ENCODE data around the gene OLA1.
A peak's percentile ranks its signal among the peaks of the same experiment; 100 is the strongest.

Gene OLA1

DNA sequence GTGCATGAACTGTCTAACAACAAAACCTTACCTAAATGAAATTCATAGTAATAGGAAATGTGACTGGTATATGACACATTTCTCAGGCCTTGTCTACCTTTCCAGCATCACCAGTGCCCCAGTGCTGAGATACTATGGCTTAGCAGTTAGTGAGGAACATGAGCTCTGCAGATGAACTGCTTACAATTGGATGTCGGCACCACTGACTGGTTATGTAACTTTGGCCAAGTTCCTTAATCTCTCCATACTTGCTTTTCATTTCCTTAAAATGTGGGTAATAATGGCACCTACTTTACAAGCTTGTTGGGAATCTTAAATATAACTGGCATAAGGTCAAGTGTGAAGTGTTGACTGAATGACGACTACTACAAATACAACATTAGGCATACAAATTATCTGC, 136.3 kb downstream of the OLA1 start:
- peak in 1 of 2 donors; percentile 2 for DNase-seq

DNA sequence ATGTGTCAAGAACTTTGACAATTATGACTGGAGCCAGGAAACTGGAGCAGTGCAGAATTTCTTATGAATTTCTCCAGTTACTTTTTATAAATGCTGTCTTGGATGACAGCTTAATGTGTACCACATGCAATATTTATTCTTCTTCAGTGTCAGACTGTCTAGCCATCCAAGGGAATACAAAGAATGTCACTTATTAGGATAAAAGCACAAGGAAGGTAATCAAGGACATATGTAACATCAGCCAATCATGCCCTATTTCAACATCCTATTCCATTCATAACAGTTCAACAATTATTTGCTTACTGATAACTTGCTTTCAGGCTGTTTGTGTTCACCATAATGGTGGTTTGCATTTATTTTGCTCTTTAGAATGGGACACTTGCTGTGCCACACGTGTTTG, 139.8 kb downstream of the OLA1 start:
- DNase-seq, result no peak

DNA sequence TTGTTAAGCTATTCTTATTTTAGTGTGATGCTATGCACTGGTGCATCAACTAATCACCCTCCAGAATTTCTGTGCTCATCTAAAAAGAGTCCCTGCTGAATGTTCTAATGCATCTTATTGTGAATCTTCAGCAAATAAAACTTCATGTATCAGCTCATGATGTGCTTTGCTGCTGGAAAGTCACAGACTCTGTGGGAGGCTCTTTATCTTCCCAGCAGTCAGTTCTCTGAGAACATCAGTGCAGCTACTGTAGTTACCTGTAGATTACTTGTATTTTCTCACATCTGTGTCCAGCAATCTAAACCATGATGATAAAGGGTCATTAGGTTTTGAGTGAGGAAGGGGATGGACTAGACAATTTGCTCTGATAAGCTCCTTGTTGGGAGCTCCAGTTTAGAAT, 141.6 kb downstream of the OLA1 start:
- no peak for DNase-seq

DNA sequence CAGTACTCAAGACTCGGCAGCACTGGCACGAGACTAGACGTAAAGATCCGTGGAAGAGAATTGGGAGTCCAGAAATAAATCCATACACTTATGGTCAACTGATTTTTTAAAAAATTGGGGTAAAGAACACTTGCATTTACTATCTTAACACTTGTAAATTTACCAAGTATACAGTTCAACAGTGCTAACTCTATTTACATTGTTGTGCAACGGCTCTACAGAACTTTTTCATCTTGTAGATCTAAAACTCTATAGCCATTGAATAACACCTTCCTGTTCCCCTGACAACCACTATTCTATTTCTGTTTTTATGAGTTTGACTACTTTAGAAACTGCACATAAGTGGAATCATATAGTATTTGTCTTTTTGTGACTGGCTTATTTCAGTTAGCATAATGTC, 153.8 kb downstream of the OLA1 start:
- no peak for DNase-seq

DNA sequence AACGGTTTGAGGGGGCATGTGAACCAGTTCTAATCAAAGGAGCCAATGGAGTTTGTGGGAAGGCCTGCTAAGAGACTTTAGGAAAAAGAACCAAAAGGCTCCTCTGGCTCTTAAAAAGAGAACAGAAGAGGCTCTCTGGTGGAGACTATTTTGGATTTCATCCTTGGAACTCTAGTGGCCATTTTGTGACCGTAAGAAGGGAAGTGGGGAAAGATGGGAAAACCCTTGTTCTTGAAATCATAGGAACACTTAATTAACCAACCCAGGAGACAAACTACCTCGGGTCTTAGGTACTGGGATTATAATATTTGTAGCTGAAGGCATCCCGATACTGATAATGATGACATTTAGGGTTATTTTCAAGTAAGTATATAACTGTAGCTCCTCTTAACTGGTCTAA, 157.9 kb downstream of the OLA1 start:
- DNase-seq, result no peak

DNA sequence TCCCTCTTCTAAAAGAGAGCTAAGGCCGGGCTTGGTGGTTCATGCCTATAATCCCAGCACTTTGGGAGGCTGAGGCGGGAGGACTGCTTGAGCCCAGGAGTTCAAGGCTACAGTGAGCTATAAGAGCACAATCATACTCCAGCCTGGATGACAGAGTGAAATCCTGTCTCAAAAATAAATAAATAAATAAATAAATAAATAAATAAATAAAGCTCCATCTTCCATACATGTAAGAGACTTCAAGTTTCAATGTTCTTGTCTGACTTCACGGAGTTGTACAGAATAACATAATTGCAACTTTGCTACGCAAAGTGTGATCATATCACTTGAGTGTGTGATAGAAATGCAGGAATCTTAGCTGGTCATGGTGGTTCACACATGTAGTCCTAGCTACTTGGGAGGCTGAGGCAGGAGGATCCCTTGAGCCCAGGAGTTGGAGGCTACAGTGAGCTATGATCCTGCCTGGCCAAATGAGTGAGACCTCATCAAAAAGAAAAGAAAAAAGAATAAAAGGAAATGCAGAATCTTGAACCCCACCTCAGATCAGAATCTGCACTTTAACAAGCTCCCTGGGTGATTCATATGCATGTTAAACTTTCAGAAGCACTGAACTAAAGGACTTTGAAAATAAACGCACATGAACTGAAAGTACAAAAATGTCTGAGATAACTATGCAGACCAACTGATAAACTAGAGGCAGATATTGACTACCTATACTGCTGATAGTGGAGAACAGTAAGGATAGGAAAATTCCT, 159.4 kb downstream of the OLA1 start:
- no peak for DNase-seq

DNA sequence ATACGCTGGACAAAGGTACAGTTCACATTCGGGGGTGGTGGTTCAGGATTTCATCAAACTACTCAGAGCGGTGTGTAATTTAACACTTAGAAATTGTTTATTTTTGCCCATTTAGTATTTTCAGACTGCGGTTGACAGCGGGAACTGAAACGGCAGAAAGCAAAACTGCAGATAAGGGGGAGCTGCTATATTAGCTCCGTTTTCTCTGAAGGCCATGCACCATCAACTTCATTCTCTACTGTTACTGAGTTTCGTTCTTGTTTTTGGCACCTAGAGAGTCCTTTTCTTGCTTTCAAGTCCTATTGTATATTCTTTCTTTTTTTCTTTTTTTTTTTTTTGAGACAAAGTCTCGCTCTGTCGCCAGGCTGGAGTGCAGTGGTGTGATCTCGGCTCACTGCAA, 161.6 kb downstream of the OLA1 start:
- no peak for DNase-seq

DNA sequence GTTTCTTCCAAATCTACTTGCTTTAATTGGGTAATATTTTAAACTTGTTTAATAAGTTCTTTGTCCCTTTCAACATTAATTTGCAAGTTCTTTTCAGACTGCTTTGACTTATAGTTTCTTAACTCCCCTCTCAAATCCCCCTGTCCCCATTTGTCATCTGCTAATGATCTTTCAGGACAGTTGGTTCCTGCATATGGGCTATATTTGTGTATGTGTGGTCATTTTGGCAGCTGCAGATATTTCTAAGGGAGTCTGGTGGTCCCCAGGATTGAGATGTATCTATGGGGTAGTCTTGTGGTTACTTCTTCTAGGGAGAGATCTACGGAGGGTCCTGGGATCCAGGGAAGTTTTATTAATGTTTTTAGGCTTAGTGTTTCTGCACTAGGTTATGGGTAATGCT, 162.6 kb downstream of the OLA1 start:
- no peak for DNase-seq

DNA sequence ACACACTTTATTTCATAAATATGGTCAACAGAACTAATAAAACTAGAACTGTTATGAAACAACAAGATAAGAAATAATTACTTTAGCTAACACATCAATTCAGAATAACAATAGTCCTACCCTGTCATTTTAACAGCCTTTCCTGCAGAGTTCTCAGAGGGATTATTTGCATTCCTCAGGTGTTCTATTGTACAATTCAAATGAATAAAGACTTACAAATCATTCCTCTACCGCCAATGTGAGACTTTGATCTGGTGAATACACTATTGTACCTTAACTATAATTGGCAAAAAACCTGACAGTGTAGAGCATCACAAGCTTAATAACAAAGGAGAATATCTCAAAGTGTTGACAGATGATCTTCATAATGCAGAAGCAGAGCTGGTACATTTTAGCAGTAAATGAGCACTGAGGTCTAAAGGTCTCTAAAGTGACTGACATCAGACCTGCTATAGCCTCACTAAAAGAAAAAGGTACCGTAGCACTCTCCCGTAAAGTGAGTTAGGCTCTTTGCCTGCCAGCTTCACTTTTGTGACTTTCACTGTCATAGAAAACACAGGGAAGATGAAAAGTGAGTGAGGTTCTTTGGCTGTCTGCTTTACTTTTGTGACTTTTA, 164.4 kb downstream of the OLA1 start:
- DNase-seq, result no peak

DNA sequence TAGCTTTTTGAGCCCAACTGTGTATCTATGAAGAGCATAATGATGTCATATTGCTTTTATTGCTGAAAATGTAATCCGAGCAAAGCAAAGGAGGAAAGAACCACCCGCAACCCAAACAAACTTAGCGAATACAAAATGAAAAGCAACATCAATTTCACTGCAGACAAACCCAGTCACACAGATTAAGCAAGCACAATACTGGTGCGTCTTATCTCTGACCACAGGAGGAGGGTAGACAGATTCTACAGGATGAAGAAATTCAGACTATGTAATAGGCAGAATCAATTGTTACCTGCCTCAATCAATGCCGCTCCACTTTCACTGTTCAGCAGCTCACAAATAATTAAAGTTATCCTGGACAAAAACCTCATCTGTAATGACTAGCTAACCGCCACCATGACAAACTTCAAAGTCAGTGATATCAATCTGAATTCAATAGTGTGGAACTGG, 167.6 kb downstream of the OLA1 start:
- no peak for DNase-seq

DNA sequence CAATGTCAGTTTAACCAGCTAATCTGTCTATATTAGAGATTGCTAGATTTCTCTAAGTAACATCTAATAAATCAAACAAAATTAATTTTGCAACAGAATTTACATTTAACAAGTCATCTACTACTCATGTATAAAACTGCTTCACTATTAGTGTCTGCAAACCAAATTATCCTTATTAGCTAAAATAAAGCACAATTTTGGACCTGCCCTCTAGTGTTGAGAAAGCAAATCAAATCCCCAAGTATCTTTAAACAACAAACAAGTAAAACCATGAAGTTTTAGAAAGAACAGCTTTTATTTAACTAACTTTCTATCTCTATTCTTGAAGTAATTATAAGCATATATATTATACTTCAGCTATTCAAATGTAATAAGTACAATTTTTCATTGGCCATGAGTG, 170.1 kb downstream of the OLA1 start:
- peak in 1 of 2 donors; percentile 3 for DNase-seq

DNA sequence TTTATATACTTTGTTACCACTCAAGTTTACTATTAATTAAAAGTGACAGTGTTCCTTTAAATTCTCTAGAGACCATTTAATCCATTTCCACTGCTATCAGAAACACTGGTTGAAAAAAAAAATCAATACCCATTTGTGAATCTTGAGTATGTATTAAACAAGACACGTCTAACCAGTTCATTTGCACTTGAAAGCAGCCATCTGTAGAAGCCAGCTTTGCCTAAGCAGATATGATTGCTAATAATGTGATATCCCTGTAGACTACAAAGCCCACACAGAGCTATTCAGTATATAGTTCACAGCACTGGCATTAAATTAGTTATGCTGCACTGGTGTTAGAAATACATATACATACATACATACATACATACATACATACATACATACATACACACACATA, 171.4 kb downstream of the OLA1 start:
- DNase-seq, result no peak

DNA sequence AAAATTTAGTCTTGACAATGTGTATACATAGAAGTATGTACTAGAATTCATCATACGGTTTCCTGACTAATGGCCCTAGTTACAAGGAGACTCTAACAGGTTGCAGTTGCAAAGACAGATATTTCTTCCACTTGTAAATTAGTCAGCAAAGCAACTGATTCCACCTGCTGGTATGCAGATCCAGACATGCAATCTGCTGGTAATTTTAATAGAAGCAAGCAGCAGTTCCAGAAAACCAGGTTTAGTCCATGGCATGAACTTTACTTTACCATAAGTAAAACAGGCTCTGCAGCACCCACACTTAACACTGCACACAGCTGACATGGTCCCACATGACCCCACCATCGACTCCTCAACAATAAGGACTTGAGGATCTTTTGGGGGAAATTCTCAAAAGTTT, 172.3 kb downstream of the OLA1 start:
- DNase-seq, result no peak

DNA sequence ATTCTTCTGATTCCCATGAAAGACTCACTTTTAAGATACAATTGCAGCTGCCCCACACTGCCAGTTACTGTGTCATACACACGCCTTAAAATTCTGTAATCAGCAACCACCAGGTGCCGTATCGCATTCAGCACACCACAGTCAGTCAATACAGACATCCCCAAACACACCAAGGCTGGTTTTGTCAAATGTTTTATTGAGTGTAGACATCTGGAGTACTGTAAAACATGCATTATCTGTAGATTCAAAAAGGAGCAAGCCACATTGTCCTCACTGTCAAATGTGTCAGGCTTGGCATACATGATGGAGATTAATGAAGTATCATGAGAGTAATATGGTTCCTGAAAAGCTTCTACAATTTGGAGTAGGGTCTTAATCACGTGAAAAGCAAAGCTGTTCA, 173.5 kb downstream of the OLA1 start:
- DNase-seq, result no peak

DNA sequence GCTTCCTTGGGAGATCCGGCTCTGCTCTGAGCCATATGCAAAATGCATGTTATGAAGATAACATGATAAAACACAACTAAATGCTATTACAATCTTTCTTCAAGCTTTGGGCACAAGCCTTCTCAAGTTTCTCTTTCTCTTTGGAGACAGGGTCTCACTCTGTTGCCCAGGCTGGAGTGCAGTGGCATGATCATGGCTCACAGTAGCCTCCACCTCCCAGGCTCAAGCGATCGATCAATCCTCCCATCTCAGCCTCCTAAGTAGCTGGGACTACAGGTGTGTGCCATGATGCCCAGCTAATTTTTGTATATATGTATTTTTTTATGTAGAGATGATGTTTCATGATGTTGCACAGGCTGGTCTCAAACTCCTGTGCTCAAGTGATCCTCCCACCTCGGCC, 175.5 kb downstream of the OLA1 start:
- DNase-seq, result no peak

DNA sequence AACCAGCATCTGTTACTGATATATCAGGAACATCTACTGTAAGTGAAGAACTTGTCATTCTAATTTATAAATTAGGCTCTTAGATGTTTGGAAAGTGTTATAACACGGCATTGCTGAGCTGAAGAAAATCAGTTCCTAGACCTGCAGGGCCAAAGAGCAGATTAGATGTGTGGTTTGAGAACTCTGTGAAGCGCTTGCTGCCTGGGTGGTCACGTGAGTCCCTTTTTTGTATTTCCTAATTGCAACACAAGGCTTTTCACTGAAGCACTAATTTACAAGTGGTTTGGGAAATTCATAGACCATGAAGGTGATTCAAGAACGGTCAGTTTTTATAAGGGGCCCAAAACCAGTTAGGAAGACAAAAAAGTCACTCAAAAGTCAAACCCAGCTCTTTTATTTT, 176.3 kb downstream of the OLA1 start:
- no peak for DNase-seq

DNA sequence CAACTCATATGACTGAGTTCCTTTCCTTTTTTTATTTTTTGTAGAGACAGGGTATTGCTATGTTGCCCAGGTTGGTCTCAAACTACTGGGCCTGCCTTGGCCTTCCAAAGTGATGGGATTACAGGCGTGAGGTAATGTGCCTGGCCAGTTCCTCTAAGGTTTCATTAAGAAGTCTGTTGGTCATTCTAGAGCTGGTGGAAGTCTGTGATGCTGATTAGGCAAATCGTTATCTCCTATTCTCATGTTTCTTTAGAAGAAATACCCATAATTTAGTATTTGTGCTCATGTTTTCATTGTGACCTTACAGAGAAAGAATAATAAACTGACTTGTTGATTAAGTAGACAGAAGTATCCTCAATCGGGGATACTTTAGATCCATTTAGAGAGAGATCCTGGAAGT, 177.0 kb downstream of the OLA1 start:
- DNase-seq, result no peak

DNA sequence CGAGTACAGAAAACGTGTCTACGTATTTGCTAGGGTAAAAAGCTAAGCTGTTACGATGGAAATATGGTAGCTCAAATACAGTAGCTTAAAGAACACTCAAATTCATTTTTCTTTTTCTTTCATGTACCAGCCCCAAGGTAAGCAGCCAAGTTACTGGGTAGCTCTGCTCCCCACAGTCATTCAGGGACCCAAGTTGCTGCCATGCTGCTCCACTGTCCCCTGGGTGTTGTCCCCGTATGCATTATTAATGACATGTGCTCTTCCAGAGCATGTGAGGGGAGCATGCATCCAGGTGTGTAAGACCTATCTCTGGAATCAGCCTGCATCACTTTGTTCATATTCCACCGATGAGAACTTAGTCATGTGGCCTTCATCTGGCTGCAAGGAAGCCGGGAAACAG, 178.1 kb downstream of the OLA1 start:
- no peak for DNase-seq

DNA sequence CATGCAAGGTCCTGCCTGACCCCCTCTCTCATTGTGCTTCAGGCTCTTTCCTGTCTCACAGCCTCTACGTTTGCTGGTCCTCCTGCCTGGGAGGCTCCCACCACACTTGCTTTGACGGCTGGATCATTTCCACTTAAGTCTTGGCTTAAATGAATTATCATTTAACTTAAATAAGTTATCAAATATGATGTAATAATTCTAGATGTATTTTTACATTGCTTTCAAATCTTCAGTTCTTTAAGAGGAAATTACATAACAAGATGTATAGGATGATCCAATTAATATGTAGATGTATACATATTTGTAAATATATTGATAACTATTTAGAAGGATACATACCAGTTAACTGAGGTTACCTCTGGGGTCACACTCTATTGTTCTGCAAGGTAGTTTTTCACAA, 180.5 kb downstream of the OLA1 start:
- no peak for DNase-seq

DNA sequence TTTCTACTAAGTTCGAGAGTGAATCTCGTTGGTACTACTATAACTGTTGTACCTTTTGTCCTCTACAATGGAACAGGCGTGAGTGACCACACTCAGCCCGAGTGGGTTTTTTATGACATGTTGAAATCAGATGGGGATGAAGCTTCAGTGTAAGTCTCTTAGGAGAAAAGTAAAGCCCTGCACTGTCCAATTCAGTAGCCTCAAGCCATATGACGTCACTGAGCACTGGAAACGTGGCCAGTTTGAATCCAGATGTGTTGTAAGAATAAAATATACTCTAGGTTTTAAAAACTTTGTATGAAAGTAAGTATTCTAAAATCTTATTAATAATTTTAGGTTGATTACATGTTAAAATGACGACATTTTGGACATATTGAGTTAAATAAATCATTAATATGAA, 181.5 kb downstream of the OLA1 start:
- DNase-seq, result no peak

DNA sequence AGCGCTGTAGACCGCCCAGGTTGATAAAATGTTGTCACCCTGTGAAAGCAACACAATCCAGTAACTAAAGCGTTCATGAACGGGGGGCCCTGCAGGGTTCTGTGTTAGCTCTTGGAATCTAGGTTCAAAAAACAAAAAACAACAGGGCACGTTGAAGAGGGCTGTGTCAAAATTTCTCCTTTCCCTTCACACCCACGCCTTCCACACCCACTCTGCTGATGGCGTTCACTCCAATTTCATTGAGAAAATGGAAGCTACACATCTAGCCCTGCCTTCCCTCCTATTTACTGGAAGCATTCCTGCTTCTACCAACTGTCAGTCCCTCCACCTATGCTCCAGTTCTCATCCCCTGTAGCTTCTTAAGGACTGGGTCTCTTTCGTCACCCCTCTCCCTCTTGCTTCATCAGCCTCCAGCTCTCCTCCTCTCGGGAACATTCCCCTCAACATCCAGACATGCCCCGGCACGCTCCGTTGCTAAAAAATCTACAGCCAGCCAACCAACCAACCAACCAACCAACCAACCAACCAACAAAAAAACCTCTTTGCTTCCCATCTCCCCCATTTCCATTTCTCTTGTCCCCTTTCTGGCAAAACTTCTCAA, 184.7 kb downstream of the OLA1 start:
- DNase-seq, result no peak

DNA sequence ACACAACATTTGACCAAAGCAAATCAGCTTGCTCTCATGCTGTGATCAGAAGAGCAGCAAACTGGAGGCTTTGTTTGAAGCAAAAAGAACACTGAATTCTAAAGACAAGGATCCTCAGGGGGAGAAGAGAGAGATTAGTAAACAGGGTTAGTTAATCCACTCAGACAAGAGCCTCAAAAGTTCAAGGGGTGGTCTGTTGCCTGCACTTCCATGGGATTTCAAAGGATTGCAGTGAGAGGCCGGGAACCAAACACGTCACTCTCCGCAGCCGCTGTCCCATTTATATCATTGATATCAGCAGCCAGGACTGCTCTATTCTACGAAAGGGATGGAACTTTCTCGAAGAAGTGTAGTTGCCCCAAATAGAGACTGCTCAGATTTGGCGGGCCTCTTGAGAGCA, 185.4 kb downstream of the OLA1 start:
- no peak for DNase-seq

DNA sequence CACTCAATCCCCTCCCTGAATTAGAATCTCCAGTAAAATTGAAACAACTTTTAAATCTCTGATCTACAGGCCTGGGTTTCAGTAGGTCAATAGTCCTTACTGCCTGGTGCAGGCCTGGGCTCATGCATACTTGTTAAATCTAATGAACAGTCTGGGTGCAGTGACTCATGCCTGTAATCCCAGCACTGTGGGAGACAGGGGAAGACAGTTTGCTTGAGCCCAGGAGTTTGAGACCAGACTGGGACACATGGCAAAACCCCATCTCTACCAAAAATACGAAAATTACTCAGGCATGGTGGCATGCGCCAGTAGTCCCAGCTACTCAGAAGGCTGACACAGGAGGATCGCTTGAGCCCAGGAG, 188.5 kb downstream of the OLA1 start:
- no peak for DNase-seq

DNA sequence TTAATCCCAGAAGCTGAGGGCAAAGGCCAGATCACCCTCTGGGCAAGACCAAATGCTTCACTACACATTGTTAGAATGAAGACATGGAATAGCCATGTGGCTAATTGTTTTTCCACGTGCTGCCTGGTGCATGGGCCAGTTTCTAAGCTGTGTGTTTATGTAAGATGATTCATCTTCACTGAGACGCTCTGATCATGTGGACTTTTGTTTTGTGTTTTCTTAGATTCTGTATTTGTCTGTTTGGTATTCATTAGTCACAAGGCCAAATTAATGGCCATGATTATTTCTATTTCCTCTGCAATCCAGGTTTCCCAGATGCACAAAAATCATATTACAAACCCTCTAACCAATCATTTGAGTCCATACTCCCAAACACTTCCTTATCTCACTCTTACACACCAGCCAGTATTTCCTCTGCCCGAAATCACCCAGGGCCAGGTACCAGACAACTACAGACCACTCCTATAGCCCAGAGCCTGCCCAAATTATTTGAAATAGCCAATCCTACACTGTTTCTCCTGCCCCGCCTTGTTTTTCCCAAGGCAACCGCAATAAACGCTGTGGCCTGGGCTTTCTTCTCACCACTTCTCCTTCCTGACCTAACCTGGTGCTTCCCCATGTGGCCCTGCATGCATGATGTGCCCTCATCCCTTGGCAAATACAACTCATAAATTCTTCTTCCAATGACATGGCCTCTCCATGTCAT, 189.0 kb downstream of the OLA1 start:
- peak; percentile 6 to 44 for DNase-seq

Data from CD4-positive, alpha-beta T cell treated with Interleukin-1 beta for 1 hour (primary cell).